SK-N-SH treated with all-trans-retinoic acid at 6 μM for 48 hours (cell line): ENCODE data around the gene GJB5.

Experiments used
- ATAC-seq: fragments of 200-7000 bp; cut with Tn5 transposase; 3 replicates; pipeline ENCODE4 v1.9.1; 2020; ENCODE audit warnings: mild to moderate bottlenecking, moderate library complexity
- ARNTL ChIP-seq: fragments of 450-650 bp; formaldehyde crosslinking; IDR thresholded peaks from 2 replicates; pipeline ENCODE4 v1.5.0; 2020; ENCODE audit warnings: low read depth, mild to moderate bottlenecking, moderate library complexity, borderline replicate concordance
- CSDC2 ChIP-seq: fragments of 250-450 bp; sonication (Bioruptor Pico); IDR thresholded peaks from 2 replicates; pipeline ENCODE4 v1.5.0; 2020; ENCODE audit warnings: mild to moderate bottlenecking, moderate library complexity
- ESRRG ChIP-seq: fragments of 250-450 bp; sonication (Bioruptor Pico); IDR thresholded peaks from 2 replicates; pipeline ENCODE4 v1.6.1; 2021; ENCODE audit warnings: mild to moderate bottlenecking
- GLIS3 ChIP-seq: fragments of 250-450 bp; sonication (Bioruptor Pico); IDR thresholded peaks from 2 replicates; pipeline ENCODE4 v1.5.0; 2020; ENCODE audit warnings: mild to moderate bottlenecking, moderate library complexity
- OSR1 ChIP-seq: fragments of 250-450 bp; sonication (Bioruptor Pico); IDR thresholded peaks from 2 replicates; pipeline ENCODE4 v1.8.0; 2022; ENCODE audit warnings: moderate library complexity, mild to moderate bottlenecking, inconsistent platforms
- POU6F1 ChIP-seq: fragments of 250-450 bp; sonication (Bioruptor Pico); IDR thresholded peaks from 2 replicates; pipeline ENCODE4 v1.8.0; 2021; ENCODE audit warnings: low read depth, mild to moderate bottlenecking, moderate library complexity, borderline replicate concordance
- PPARA ChIP-seq: fragments of 250-450 bp; sonication (Bioruptor Pico); IDR thresholded peaks from 2 replicates; pipeline ENCODE4 v1.5.0; 2020; ENCODE audit warnings: mild to moderate bottlenecking, borderline replicate concordance
- RARB ChIP-seq: fragments of 250-450 bp; sonication (Bioruptor Pico); IDR thresholded peaks from 2 replicates; pipeline ENCODE4 v1.8.0; 2021; ENCODE audit warnings: mild to moderate bottlenecking, moderate library complexity
- SNAI2 ChIP-seq: fragments of 250-450 bp; sonication (Bioruptor Pico); IDR thresholded peaks from 2 replicates; pipeline ENCODE4 v1.5.0; 2020; ENCODE audit warnings: mild to moderate bottlenecking, moderate library complexity
- TOX ChIP-seq: fragments of 250-450 bp; sonication (Bioruptor Pico); IDR thresholded peaks from 2 replicates; pipeline ENCODE4 v1.8.0; 2021; ENCODE audit warnings: mild to moderate bottlenecking, moderate library complexity, borderline replicate concordance
- ZC3H10 ChIP-seq: fragments of 250-450 bp; sonication (Bioruptor Pico); IDR thresholded peaks from 2 replicates; pipeline ENCODE4 v1.5.1; 2021; ENCODE audit warnings: mild to moderate bottlenecking, moderate library complexity
- ZFP3 ChIP-seq: fragments of 250-450 bp; sonication (Bioruptor Pico); IDR thresholded peaks from 2 replicates; pipeline ENCODE4 v1.5.0; 2020; ENCODE audit warnings: mild to moderate bottlenecking, moderate library complexity
- ZFP30 ChIP-seq: fragments of 450-650 bp; formaldehyde crosslinking; IDR thresholded peaks from 2 replicates; pipeline ENCODE4 v1.5.0; 2022; ENCODE audit warnings: mild to moderate bottlenecking, moderate library complexity
- ZNF565 ChIP-seq: fragments of 450-650 bp; formaldehyde crosslinking; conservative IDR thresholded peaks from 2 replicates; pipeline ENCODE4 v1.5.0; 2020; ENCODE audit warnings: low read depth, mild to moderate bottlenecking, moderate library complexity
- ZNF70 ChIP-seq: fragments of 450-650 bp; formaldehyde crosslinking; IDR thresholded peaks from 2 replicates; pipeline ENCODE4 v1.5.0; 2020; ENCODE audit warnings: mild to moderate bottlenecking, moderate library complexity
- ZNF8 ChIP-seq: fragments of 450-650 bp; formaldehyde crosslinking; IDR thresholded peaks from 2 replicates; pipeline ENCODE4 v1.5.0; 2020; ENCODE audit warnings: mild to moderate bottlenecking, moderate library complexity
- TF ChIP-seq, protein P1 (sequence below): fragments of 250-450 bp; sonication (Bioruptor Pico); IDR thresholded peaks from 2 replicates; pipeline ENCODE4 v1.8.0; 2020; ENCODE audit warnings: mild to moderate bottlenecking, moderate library complexity, borderline replicate concordance
- TF ChIP-seq, protein P2 (sequence below): fragments of 250-450 bp; sonication (Bioruptor Pico); IDR thresholded peaks from 2 replicates; pipeline ENCODE4 v1.5.0; 2020; ENCODE audit warnings: mild to moderate bottlenecking, moderate library complexity
- TF ChIP-seq, protein P3 (sequence below): fragments of 250-450 bp; sonication (Bioruptor Pico); IDR thresholded peaks from 2 replicates; pipeline ENCODE4 v1.5.1; 2021; ENCODE audit warnings: mild to moderate bottlenecking, moderate library complexity
- TF ChIP-seq, protein P4 (sequence below): fragments of 250-450 bp; sonication (Bioruptor Pico); IDR thresholded peaks from 2 replicates; pipeline ENCODE4 v1.5.1; 2020; ENCODE audit warnings: low read depth, mild to moderate bottlenecking, moderate library complexity

Gene GJB5

DNA sequence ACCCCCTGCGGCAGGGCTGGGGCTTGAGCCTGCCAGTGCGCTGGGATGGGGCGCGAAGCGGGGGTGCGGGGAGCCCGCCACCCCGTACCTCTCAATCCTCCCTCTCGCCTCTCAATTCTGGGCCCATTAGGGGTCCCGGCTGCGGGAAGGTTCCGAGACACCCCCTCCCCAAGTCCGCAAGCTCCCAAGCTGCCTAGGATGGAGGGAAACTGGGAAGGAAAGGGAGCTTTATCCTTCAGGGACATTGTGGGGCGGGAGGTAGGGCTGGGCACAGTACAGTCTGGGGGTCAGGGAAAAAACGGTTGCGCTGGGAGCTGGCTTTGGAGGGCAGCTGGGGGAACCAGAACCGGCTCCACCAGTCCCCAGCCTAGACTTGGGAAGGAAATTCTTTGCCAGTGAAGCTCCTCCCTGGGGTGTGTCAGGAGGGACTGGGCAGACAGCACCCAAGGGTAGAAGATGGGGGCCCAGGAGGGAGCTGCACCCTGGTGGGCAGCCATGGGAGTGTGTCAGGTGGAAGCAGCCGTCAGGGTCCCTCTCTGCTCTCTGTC lies 27.1 kb downstream of the GJB5 start:
- ATAC-seq, result no peak
- TF ChIP-seq ZC3H10 (CRISPR knock-in tag) (no peak), PPARA (CRISPR knock-in tag) (no peak), GLIS3 (CRISPR knock-in tag) (no peak)

DNA sequence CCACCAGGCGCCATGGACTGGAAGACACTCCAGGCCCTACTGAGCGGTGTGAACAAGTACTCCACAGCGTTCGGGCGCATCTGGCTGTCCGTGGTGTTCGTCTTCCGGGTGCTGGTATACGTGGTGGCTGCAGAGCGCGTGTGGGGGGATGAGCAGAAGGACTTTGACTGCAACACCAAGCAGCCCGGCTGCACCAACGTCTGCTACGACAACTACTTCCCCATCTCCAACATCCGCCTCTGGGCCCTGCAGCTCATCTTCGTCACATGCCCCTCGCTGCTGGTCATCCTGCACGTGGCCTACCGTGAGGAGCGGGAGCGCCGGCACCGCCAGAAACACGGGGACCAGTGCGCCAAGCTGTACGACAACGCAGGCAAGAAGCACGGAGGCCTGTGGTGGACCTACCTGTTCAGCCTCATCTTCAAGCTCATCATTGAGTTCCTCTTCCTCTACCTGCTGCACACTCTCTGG lies 29.9 kb downstream of the GJB5 start:
- TF ChIP-seq ZFP30 (CRISPR knock-in tag) (no peak), ARNTL (CRISPR knock-in tag) (no peak), RARB (no peak)
- ATAC-seq, result no peak

GRCh38 chr1:34785231-34785874 lies 30.5 kb downstream of the GJB5 start:
- no peak for ATAC-seq
- TF ChIP-seq TOX (CRISPR knock-in tag) (no peak), GLIS3 (CRISPR knock-in tag) (no peak), ZFP3 (CRISPR knock-in tag) (no peak), ZFP30 (CRISPR knock-in tag) (no peak), ZNF70 (no peak), ESRRG (CRISPR knock-in tag) (no peak), POU6F1 (no peak), ZNF8 (CRISPR knock-in tag) (no peak), ARNTL (CRISPR knock-in tag) (no peak), RARB (no peak), SNAI2 (no peak), ZC3H10 (CRISPR knock-in tag) (no peak), CSDC2 (no peak), PPARA (CRISPR knock-in tag) (no peak), ZNF565 (CRISPR knock-in tag) (no peak), OSR1 (CRISPR knock-in tag) (no peak)
- TF ChIP-seq, protein P1, sequence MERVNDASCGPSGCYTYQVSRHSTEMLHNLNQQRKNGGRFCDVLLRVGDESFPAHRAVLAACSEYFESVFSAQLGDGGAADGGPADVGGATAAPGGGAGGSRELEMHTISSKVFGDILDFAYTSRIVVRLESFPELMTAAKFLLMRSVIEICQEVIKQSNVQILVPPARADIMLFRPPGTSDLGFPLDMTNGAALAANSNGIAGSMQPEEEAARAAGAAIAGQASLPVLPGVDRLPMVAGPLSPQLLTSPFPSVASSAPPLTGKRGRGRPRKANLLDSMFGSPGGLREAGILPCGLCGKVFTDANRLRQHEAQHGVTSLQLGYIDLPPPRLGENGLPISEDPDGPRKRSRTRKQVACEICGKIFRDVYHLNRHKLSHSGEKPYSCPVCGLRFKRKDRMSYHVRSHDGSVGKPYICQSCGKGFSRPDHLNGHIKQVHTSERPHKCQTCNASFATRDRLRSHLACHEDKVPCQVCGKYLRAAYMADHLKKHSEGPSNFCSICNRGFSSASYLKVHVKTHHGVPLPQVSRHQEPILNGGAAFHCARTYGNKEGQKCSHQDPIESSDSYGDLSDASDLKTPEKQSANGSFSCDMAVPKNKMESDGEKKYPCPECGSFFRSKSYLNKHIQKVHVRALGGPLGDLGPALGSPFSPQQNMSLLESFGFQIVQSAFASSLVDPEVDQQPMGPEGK (CRISPR knock-in tag), result no peak
- TF ChIP-seq, protein P2, sequence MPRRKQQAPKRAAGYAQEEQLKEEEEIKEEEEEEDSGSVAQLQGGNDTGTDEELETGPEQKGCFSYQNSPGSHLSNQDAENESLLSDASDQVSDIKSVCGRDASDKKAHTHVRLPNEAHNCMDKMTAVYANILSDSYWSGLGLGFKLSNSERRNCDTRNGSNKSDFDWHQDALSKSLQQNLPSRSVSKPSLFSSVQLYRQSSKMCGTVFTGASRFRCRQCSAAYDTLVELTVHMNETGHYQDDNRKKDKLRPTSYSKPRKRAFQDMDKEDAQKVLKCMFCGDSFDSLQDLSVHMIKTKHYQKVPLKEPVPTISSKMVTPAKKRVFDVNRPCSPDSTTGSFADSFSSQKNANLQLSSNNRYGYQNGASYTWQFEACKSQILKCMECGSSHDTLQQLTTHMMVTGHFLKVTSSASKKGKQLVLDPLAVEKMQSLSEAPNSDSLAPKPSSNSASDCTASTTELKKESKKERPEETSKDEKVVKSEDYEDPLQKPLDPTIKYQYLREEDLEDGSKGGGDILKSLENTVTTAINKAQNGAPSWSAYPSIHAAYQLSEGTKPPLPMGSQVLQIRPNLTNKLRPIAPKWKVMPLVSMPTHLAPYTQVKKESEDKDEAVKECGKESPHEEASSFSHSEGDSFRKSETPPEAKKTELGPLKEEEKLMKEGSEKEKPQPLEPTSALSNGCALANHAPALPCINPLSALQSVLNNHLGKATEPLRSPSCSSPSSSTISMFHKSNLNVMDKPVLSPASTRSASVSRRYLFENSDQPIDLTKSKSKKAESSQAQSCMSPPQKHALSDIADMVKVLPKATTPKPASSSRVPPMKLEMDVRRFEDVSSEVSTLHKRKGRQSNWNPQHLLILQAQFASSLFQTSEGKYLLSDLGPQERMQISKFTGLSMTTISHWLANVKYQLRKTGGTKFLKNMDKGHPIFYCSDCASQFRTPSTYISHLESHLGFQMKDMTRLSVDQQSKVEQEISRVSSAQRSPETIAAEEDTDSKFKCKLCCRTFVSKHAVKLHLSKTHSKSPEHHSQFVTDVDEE (CRISPR knock-in tag), result no peak
- TF ChIP-seq, protein P3, sequence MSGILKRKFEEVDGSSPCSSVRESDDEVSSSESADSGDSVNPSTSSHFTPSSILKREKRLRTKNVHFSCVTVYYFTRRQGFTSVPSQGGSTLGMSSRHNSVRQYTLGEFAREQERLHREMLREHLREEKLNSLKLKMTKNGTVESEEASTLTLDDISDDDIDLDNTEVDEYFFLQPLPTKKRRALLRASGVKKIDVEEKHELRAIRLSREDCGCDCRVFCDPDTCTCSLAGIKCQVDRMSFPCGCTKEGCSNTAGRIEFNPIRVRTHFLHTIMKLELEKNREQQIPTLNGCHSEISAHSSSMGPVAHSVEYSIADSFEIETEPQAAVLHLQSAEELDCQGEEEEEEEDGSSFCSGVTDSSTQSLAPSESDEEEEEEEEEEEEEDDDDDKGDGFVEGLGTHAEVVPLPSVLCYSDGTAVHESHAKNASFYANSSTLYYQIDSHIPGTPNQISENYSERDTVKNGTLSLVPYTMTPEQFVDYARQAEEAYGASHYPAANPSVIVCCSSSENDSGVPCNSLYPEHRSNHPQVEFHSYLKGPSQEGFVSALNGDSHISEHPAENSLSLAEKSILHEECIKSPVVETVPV, result no peak
- TF ChIP-seq, protein P4, sequence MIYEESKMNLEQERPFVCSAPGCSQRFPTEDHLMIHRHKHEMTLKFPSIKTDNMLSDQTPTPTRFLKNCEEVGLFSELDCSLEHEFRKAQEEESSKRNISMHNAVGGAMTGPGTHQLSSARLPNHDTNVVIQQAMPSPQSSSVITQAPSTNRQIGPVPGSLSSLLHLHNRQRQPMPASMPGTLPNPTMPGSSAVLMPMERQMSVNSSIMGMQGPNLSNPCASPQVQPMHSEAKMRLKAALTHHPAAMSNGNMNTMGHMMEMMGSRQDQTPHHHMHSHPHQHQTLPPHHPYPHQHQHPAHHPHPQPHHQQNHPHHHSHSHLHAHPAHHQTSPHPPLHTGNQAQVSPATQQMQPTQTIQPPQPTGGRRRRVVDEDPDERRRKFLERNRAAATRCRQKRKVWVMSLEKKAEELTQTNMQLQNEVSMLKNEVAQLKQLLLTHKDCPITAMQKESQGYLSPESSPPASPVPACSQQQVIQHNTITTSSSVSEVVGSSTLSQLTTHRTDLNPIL (CRISPR knock-in tag), result no peak
- TF ChIP-seq, all 23 proteins: peak for 0
